HCT116 (cell line): ENCODE measurements around the gene SLC12A3. TPM values are rescaled to one million over a fixed set of nuclear protein-coding genes. Genes with fewer than 3 reads are reported as not detected.

Source experiments
- ATAC-seq: fragments of 200-7000 bp; cut with Tn5 transposase; 2 replicates; pipeline ENCODE4 v1.9.1; 2020; ENCODE audit warnings: mild to moderate bottlenecking, moderate library complexity
- BruUV-seq: library from RNA; stranded (reverse); fragments of 400-500 nt; replicated peaks from 2 replicates; lab custom pipeline; 2021; lab: Mats Ljungman, UMichigan
- CTCF ChIA-PET: fragments of 300-600 bp; sonication (Branson Sonifier 250); formaldehyde crosslinking; loops from one replicate; lab custom pipeline; 2021; ENCODE audit warnings: antibody characterized with exemption; lab: Charles Lee
- POLR2A ChIA-PET: fragments of 300-600, 350-600 bp; sonication (Branson Sonifier 250); formaldehyde crosslinking; loops from one replicate; lab custom pipeline; 2021; ENCODE audit warnings: antibody characterized with exemption; lab: Charles Lee
- RAD21 ChIA-PET, 2 experiments: fragments of 300-600 bp; sonication (Branson Sonifier 250); formaldehyde crosslinking; loops; one replicate each; lab custom pipeline; 2023; ENCODE audit warnings: low total read pairs in 2 of 2; ENCODE audit not compliant: uncharacterized antibody in 2 of 2, unreplicated experiment in 2 of 2, low non-redundant PET in 1 of 2; lab: Charles Lee
- DNase-seq: peaks from one replicate; pipeline ENCODE4 v3.0.0-alpha.2; 2010; ENCODE audit warnings: low read depth, low spot score
- H2AFZ ChIP-seq: fragments of 200-600 bp; shearing (Covaris generic), sonication (generic); 2 replicates; pipeline ENCODE4 v1.6.1; 2017; ENCODE audit warnings: low read depth, mixed run types, mixed read lengths, antibody characterized with exemption, low read length; ENCODE audit not compliant: poor library complexity, severe bottlenecking
- H3K27ac ChIP-seq: 2 replicates; pipeline ENCODE4 v1.5.1; 2012; ENCODE audit warnings: low read depth, low read length
- H3K27me3 ChIP-seq: fragments of 200-600 bp; sonication (generic); 2 replicates; pipeline ENCODE4 v1.6.1; 2016; ENCODE audit warnings: mixed run types, low read length, mixed read lengths; ENCODE audit not compliant: insufficient read depth
- H3K36me3 ChIP-seq, 2 experiments: fragments of 200-500 bp in 1 of 2; fragments of 200-600 bp in 1 of 2; sonication (Bioruptor generic) in 1 of 2; sonication (generic) in 1 of 2; 2 replicates each; pipeline versions ENCODE4 v1.5.1 to v1.6.1; 2014 to 2016; ENCODE audit warnings: low read length in 2 of 2, inconsistent platforms in 1 of 2, mixed read lengths in 1 of 2, mixed run types in 1 of 2; ENCODE audit not compliant: insufficient read depth in 2 of 2, control insufficient read depth in 1 of 2
- H3K4me1 ChIP-seq, 2 experiments: fragments of 200-600 bp in 1 of 2; sonication (generic) in 1 of 2; 2 replicates each; pipeline versions ENCODE4 v1.5.1 to v1.6.1; 2012 to 2017; ENCODE audit warnings: low read length in 2 of 2, inconsistent platforms in 1 of 2, mild to moderate bottlenecking in 1 of 2, mixed read lengths in 1 of 2, mixed run types in 1 of 2, moderate library complexity in 1 of 2; ENCODE audit not compliant: insufficient read depth in 2 of 2, control insufficient read depth in 1 of 2
- H3K4me2 ChIP-seq: fragments of 200-600 bp; sonication (generic); 2 replicates; pipeline ENCODE4 v1.6.1; 2017; ENCODE audit warnings: mixed run types, low read length, mixed read lengths
- H3K4me3 ChIP-seq, 2 experiments: fragments of 200-600 bp in 1 of 2; sonication (generic) in 1 of 2; replicated peaks in 1 of 2; 2 replicates each; pipeline ENCODE4 v1.5.1; 2011 to 2016; ENCODE audit warnings: low read length in 2 of 2, control low read depth in 1 of 2, low read depth in 1 of 2, mild to moderate bottlenecking in 1 of 2, mixed read lengths in 1 of 2, mixed run types in 1 of 2
- H3K79me2 ChIP-seq: fragments of 200-600 bp; sonication (generic); 2 replicates; pipeline ENCODE4 v1.6.1; 2017; ENCODE audit warnings: mild to moderate bottlenecking, mixed run types, low read length, moderate library complexity, mixed read lengths; ENCODE audit not compliant: insufficient read depth
- H3K9ac ChIP-seq: fragments of 200-600 bp; sonication (generic); 2 replicates; pipeline ENCODE4 v1.6.1; 2016; ENCODE audit warnings: low read length, mixed read lengths
- H3K9me2 ChIP-seq: fragments of 200-600 bp; sonication (generic), shearing (Covaris generic); 2 replicates; pipeline ENCODE4 v1.6.1; 2017; ENCODE audit warnings: mixed run types, mild to moderate bottlenecking, moderate library complexity; ENCODE audit not compliant: insufficient read depth
- H3K9me3 ChIP-seq, 2 experiments: fragments of 200-500 bp in 1 of 2; fragments of 200-600 bp in 1 of 2; sonication (Bioruptor generic) in 1 of 2; sonication (generic) in 1 of 2; 2 replicates each; pipeline ENCODE4 v1.6.1; 2014 to 2017; ENCODE audit warnings: low read length in 2 of 2, mixed read lengths in 2 of 2, inconsistent platforms in 1 of 2, low read depth in 1 of 2, mild to moderate bottlenecking in 1 of 2, mixed run types in 1 of 2, moderate library complexity in 1 of 2; ENCODE audit not compliant: control insufficient read depth in 1 of 2, insufficient read depth in 1 of 2
- H4K20me1 ChIP-seq: fragments of 200-600 bp; sonication (generic), shearing (Covaris generic); 2 replicates; pipeline ENCODE4 v1.6.1; 2017; ENCODE audit warnings: mixed run types, mild to moderate bottlenecking, moderate library complexity; ENCODE audit not compliant: insufficient read depth
- ATF3 ChIP-seq: IDR thresholded peaks from 2 replicates; pipeline ENCODE4 v1.6.1; 2012
- CBX3 ChIP-seq: IDR thresholded peaks from 2 replicates; pipeline ENCODE4 v1.6.1; 2012; ENCODE audit warnings: low read depth
- CTCF ChIP-seq, 3 experiments: fragments of 200-600 bp in 1 of 3; sonication (generic) in 1 of 3; IDR thresholded peaks in 2 of 3; conservative IDR thresholded peaks in 1 of 3; 2 replicates each; pipeline ENCODE4 v1.5.1; 2012 to 2017; ENCODE audit warnings: low read depth in 2 of 3, low read length in 2 of 3, antibody characterized with exemption in 1 of 3, borderline replicate concordance in 1 of 3, control low read depth in 1 of 3, mild to moderate bottlenecking in 1 of 3, mixed read lengths in 1 of 3, mixed run types in 1 of 3, moderate library complexity in 1 of 3; ENCODE audit not compliant: insufficient read depth in 1 of 3
- EGR1 ChIP-seq: IDR thresholded peaks from 2 replicates; pipeline ENCODE4 v1.6.1; 2012; ENCODE audit warnings: low read depth
- FOSL1 ChIP-seq: IDR thresholded peaks from 2 replicates; pipeline ENCODE4 v1.6.1; 2012; ENCODE audit warnings: low read depth
- JUND ChIP-seq: IDR thresholded peaks from 2 replicates; pipeline ENCODE4 v1.6.1; 2012
- MAX ChIP-seq: IDR thresholded peaks from 2 replicates; pipeline ENCODE4 v1.6.1; 2012
- RAD21 ChIP-seq: IDR thresholded peaks from 2 replicates; pipeline ENCODE4 v1.6.1; 2012; ENCODE audit warnings: low read depth, mild to moderate bottlenecking
- SIN3A ChIP-seq: IDR thresholded peaks from 2 replicates; pipeline ENCODE4 v1.6.1; 2012; ENCODE audit warnings: low read depth
- SP1 ChIP-seq: IDR thresholded peaks from 2 replicates; pipeline ENCODE4 v1.6.1; 2012; ENCODE audit warnings: low read depth
- SRF ChIP-seq: IDR thresholded peaks from 2 replicates; pipeline ENCODE4 v1.6.1; 2012; ENCODE audit warnings: low read depth
- YY1 ChIP-seq: IDR thresholded peaks from 2 replicates; pipeline ENCODE4 v1.6.1; 2011; ENCODE audit warnings: low read length, low read depth, moderate library complexity, mild to moderate bottlenecking; ENCODE audit not compliant: insufficient replicate concordance; ENCODE audit errors: extremely low read depth
- ZBTB33 ChIP-seq: IDR thresholded peaks from 2 replicates; pipeline ENCODE4 v1.6.1; 2011; ENCODE audit warnings: mild to moderate bottlenecking, low read length, moderate library complexity; ENCODE audit not compliant: insufficient replicate concordance; ENCODE audit errors: extremely low read depth
- ZNF274 ChIP-seq: fragments of 200-500 bp; sonication (Bioruptor generic); IDR thresholded peaks from 2 replicates; pipeline ENCODE4 v1.6.1; 2014; ENCODE audit warnings: mild to moderate bottlenecking, low read depth, low read length, inconsistent platforms
- intact Hi-C: fragments of 100-400 bp; cut with micrococcal nuclease; formaldehyde crosslinking; loops from 2 replicates; pipeline ENCODE4 v1.10.0; 2022
- total RNA-seq: library from RNA; stranded (reverse); gene quantifications from one replicate; pipeline ENCODE4 v1.2.1, GENCODE V29; 2021; ENCODE audit not compliant: unreplicated experiment

SLC12A3 gene
- total RNA-seq, 1 experiment from 2014 or later = not detected

- H3K27me3 ChIP-seq = no peaks in the 10 kb centered on the region
- H3K27ac ChIP-seq = no peak overlapping the region
- ChIA-PET POLR2A (interaction anchor here (1.2 kb wide), 1 partner anchor 35 kb away, joined by 3 read pairs; no protein-coding TSS in a partner anchor), CTCF (no interaction called here), RAD21 (no interaction called here)
- DNase-seq (no peak), ATAC-seq (no peak)
- H3K9ac ChIP-seq = no peak overlapping the region
- BruUV-seq = no TSS peak
- intact Hi-C loops = no loop called here
- no peaks in the 10 kb centered on the region for H3K9me3 ChIP-seq
- no peak overlapping the region for H3K4me2 ChIP-seq
- H3K36me3 ChIP-seq = no peaks in the 10 kb centered on the region
- H4K20me1 ChIP-seq = no peaks in the 10 kb centered on the region
- H3K4me3 ChIP-seq = no peak overlapping the region
- no peaks in the 10 kb centered on the region for H3K9me2 ChIP-seq
- TF ChIP-seq JUND (no peak), FOSL1 (no peak), SP1 (no peak)
- TF ChIP-seq, all 23 proteins: peak for 0
- Histone ChIP-seq H3K4me1 (no peaks in the 10 kb centered on the region; a peak in 1 of 4 replicates), H3K79me2 (no peaks in the 10 kb centered on the region), H2AFZ (no peak overlapping the region)
These were observed 31.2 kb downstream of the SLC12A3 start for GRCh38 chr16:56896244-56896643.

GRCh38 chr16:56897026-56897799 lies 32.2 kb downstream of the SLC12A3 start:
- intact Hi-C loops = no loop called here
- CTCF ChIA-PET = no interaction called here
- no TSS peak for BruUV-seq
- no peak overlapping the region for H2AFZ ChIP-seq
- DNase-seq (no peak), ATAC-seq (no peak)
- H3K9me2 ChIP-seq = no peaks in the 10 kb centered on the region
- no peak overlapping the region for H3K4me3 ChIP-seq
- no peaks in the 10 kb centered on the region for H3K79me2 ChIP-seq
- no peaks in the 10 kb centered on the region for H4K20me1 ChIP-seq
- H3K4me1 ChIP-seq = no peaks in the 10 kb centered on the region; a peak in 1 of 4 replicates
- no peaks in the 10 kb centered on the region for H3K27me3 ChIP-seq
- H3K27ac ChIP-seq = no peak overlapping the region
- TF ChIP-seq JUND (no peak), YY1 (no peak), ZNF274 (no peak), SIN3A (no peak), ATF3 (no peak), CTCF (IDR thresholded peaks at IDR 0.05 in 2 of 3, conservative IDR thresholded peaks at IDR 0.05 in 1 of 3; ENCODE audit: borderline replicate concordance in 1 of 3, insufficient read depth in 1 of 3, low read depth in 2 of 3, low read length in 2 of 3) (no peak), EGR1 (no peak), RAD21 (no peak), SRF (no peak), FOSL1 (no peak), MAX (no peak), ZBTB33 (no peak), CBX3 (no peak)
- TF ChIP-seq, all 23 proteins: peak for 0
- H3K36me3 ChIP-seq = no peaks in the 10 kb centered on the region
- H3K9me3 ChIP-seq = no peaks in the 10 kb centered on the region
- no peak overlapping the region for H3K9ac ChIP-seq
- ChIA-PET POLR2A (no interaction called here), RAD21 (no interaction called here)
- H3K4me2 ChIP-seq = no peak overlapping the region
